SW480 (cell line): ENCODE data around the gene NCBP1.
A peak's percentile ranks its signal among the peaks of the same experiment; 100 is the strongest.
"Not testable (repeated sequence)": the region's sequence is repeated elsewhere in the genome, so short reads cannot be mapped to it uniquely, and the experiment has no call there.

ENCODE experiments used
- DNase-seq: peaks from one replicate; pipeline ENCODE4 v3.0.0-alpha.2; 2016; ENCODE audit warnings: low spot score

Gene NCBP1, protein sequence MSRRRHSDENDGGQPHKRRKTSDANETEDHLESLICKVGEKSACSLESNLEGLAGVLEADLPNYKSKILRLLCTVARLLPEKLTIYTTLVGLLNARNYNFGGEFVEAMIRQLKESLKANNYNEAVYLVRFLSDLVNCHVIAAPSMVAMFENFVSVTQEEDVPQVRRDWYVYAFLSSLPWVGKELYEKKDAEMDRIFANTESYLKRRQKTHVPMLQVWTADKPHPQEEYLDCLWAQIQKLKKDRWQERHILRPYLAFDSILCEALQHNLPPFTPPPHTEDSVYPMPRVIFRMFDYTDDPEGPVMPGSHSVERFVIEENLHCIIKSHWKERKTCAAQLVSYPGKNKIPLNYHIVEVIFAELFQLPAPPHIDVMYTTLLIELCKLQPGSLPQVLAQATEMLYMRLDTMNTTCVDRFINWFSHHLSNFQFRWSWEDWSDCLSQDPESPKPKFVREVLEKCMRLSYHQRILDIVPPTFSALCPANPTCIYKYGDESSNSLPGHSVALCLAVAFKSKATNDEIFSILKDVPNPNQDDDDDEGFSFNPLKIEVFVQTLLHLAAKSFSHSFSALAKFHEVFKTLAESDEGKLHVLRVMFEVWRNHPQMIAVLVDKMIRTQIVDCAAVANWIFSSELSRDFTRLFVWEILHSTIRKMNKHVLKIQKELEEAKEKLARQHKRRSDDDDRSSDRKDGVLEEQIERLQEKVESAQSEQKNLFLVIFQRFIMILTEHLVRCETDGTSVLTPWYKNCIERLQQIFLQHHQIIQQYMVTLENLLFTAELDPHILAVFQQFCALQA

DNA sequence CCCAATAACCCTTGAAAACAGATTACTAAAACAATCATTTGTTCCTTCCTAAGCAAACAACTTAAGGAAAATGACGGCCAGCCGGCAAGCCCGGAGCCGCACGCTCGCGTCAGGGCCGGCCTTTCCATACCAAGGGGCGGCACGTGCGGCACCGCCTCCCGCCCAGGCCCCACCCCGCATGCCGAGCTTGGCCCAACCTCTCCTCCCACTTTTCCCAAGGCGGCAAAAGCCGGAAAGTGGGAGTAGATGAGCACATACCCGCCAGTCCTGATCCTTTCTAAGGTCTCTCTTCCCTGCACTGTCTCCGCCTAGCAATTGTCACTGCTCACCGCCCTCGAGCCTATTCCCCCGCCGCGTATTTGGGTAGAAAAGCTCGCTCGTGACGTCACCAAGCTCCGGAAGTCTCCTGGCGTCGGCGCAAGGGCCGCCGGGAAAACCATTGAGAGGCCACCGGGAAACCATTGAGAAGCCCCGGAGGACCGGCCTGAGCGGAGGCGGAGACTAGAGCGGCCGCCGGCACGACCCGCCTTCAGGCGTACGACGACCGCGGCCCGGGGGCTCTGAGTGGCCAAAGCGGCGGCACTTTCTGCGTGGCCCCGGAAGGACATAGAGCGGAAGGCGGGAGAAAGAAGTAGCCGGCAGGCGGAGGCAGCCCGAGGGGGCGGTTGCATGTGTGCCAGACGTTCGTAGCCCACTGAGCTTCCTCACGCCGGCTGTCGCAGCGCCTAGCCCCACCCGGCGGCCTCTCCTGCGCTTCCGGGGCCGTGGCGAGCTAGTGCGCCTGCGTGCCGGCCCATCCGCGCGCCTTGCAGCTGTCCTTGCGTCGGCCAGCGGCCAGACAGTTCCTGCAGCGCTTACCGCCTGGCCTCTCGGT is at the start of gene NCBP1, which contains the start of gene TSTD2:
TSS of gene NCBP1 (plus strand) at position 837 of the 874 bp plus-strand sequence. CDS start 61 bp downstream, outside the sequence.
TSS of gene TSTD2 (minus strand) at position 384 of the 874 bp plus-strand sequence. CDS start 5,806 bp downstream, outside the sequence.
- peak; percentile 99 for DNase-seq

DNA sequence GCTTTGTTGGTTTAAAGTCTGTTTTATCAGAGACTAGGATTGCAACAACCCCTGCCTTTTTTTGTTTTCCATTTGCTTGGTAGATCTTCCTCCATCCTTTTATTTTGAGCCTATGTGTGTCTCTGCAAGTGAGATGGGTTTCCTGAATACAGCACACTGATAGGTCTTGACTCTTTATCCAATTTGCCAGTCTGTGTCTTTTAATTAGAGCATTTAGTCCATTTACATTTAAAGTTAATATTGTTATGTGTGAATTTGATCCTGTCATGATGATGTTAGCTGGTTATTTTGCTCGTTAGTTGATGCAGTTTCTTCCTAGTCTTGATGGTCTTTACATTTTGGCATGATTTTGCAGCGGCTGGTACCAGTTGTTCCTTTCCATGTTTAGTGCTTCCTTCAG is 48.8 kb upstream of the NCBP1 start:
- not testable (repeated sequence) for DNase-seq

DNA sequence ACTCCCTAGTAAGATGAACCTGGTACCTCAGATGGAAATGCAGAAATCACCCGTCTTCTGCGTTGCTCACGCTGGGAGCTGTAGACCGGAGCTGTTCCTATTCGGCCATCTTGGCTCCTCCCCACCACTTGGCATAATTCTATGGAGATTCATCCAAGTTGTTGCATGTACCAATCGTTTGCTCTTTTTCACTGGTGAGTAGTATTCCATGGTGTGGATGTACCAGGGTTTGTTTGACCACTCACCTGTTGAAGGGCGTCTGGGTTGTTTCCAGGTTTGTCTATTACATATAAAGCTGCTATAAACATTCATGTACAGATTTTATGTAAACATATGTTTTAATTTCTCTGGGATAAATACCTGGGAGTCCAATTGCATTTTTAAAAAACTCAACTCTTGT is 46.7 kb upstream of the NCBP1 start:
- not testable (repeated sequence) for DNase-seq

DNA sequence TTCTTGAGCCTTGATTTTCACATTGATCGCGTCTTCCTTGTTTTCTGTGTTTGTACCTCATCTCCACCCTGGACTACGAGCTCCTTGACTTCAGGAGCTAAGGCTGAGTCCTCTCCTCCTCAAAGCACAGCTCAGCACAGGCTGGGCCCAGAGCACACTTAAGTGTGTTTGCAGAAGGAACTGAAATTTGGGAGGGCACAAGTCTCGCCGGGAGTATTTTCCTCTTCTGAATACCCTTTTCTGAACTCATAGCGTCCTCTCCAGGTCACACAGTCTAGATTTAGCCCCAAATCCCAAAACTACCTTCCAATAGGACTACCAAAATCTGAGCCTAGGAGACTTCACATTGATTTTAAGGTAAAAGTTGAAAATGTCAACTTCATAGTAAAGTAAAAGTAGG is 42.1 kb upstream of the NCBP1 start:
- DNase-seq = no peak

DNA sequence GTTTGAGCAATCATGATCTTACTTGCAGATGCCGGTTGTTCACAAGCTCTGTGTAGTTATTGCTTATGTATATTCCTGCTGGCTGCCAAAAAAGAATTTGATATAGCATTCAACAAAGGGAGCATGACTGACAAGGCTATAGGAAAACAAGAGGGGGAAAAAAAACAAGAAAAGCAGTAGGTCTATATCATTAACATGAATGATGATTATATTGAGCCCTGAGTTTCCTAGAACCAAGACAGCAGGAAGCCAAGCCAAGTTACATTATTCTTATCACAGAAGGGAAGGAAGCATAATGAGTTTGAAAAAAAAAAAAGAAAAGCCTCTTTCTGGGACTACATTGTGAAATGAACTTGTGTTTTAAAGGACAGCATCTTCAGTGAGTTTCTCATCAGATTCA is 41.5 kb upstream of the NCBP1 start:
- no peak for DNase-seq

DNA sequence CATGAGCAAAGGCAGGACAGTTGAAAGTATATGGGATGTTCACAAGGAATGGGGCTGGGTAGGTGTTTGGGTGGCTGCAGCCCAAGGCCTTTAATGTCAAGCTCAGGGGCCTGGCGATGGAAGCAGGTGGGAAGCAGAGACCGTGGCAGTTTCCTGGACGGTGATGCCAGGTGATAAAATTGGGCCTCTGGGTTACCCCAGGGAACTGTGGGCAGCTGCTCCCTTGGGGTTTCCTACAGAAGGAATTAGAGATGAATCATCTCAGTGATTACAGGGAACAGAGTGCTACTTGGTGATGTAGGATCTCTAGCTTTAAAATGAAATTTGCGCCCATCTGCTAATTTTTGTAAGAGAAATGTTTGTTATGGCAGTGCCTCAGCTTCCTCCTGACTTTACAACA is 39.7 kb upstream of the NCBP1 start:
- DNase-seq = peak; percentile 17

DNA sequence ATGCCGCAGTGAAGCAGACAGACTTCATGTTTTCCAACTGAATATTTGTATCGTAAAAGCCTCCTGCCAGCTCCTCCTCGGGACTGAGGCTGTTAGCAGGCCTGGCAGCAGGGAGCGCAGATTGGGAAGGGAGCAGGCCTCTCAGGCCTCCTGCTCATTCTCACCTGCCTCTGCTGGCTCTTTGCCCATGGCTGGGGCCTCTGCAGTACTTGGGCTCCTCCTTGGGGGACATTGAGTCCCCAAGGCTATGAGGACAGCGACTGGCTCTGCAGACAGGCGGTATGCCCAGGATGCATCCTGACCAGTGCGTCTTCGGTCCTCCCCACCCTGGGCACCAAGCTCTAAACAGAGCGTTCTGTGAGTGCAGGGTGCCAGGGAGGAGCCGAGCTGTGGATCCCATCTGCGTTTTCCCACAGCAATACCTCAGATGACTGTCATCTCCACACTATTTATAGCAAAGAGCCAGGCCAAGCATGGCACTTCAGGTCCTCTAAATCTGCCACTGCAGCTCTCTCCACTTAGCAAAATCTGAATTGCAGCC is 39.2 kb upstream of the NCBP1 start:
- DNase-seq = no peak

DNA sequence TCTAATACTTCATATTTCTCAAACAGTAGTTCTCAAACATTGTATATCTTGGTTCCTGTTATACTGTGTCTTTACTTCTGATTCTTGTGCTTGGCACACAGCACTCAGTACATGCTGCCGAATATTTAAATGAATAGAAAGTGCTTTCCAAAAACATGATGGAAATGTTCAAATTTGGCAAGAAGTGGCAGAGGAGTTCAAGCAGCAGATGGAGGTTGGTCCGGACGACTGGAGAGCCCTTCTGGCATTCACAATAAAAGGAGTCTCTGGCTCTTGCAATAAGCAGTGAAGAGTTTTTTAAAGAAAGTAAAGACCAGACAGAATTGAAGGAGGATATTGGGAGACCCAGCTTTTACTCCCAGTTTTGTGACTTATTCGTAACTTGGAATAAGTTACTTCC is 36.7 kb upstream of the NCBP1 start:
- no peak for DNase-seq

DNA sequence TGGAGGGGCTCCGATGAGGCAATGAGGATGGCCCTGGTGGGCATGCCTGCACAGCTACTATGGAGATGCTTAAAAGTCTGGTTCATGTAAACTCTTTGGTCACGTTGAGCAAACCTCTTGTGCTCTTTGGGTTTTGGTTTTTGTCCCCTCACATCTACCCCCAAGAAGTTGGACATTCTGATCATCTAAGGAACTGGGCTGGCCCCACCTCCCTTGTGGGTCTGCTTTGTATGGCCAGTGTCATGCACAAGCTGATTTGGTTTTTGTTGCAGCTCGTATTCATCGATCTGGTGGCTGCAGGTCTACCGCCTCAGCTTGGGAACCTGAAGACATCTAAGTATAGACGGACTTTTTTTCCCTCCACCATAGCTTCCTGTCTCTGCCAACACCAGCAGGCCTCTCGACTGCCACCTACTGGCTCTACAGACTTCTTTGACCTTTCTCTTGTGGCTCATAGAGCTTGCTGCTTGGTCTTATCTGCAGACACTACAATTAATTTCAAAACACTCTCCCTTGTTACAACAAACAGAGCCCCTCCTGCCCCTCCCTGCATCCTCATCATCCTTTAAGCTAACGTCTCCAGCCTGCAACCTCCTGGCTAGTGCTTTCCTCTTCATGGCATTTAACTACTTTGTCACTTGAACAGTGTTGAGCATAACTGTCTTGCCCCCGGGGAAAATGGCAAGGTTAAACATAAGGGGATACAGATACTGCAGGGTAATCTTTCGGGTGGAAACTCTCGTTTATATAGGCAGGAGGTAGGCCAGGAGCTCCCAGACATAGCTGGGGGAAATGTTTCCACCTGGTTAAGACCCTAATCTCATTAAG is 34.9 kb upstream of the NCBP1 start:
- peak; percentile 84 for DNase-seq

DNA sequence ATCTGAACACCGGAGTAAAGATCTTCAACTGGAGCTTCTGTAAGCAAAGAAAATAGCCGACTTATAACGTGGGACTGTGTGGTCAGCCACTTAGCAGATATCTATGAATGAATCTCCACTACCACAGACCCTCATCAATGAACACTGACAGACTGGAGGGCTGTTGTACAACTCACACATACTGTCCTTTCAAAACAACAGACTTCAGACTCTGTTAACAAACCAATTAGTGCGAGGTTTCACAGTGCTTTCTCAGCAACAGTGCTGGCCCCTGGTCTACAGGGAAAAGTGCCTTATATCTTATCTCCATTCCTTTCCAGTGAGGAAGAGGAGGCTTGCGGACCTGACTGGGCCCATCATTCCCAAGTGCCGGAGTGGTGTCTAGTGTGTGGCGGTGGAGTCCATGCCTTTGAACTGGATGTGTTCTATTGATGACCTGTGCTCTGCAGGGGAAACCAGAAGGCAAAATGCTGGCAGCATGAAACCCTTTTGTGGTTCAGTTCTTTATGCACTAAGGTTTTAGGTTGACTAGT is 34.2 kb upstream of the NCBP1 start:
- no peak for DNase-seq

DNA sequence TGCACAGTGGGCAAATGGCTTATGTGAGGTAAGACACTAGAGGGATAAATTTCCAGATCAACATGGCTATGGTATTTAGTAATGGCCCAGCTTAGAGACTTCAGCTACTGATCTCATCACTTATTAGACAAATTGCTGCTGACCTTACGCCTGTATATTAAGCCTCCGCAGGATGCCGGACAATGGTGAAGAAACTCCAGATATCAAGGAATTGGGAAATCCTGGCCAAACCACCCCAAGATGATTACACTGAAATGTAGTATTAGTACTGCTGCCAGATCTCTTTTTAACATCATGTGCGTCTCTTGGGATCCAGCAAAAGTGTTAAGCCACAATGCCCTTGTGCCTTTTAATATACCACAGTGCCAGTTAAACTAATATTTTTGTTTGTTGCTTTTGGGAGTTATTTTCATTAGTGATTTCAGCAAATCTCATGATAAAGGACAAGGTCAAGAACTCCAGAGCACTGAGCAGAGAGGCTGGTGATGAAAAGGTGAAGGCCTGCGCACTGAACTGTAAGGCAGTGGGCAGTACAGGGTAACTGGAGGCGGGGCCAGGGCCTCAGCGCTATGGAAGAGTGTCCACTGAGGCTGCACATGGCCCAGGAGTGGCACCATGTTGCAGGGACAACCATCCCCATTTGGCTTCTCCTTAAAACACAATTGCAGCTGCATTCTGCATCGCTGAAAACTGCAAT is 32.9 kb upstream of the NCBP1 start:
- no peak for DNase-seq

DNA sequence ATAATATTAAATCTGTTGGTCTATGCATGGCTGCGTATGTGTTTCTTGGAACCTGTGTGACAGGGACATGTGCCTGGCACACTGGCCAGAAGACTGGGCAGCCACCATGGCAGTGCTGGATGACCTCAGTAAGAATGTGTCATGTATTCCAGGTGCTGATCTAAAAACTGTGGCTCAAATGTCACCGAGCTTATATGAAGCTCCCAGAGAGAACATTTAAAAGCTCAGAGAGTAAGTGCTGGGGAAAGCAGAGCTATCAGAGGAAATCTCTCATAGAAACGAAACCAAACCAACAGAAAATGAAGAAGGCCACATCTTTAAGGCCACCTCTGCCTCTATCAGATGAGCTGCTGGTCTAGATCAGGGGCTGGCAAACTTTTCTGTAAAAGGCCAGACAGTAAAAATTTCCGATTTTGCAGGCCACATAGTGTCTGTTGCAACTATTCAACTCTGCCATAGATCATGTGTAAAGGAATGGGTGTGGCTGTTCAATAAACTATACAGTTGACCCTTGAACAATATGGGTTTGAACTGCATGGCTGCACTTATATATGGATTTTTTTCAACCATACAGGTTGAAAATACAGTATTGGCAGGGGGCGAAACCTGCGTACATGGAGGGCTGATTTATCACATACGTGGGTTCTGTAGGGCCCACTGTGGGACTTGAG is 32.3 kb upstream of the NCBP1 start:
- no peak for DNase-seq

DNA sequence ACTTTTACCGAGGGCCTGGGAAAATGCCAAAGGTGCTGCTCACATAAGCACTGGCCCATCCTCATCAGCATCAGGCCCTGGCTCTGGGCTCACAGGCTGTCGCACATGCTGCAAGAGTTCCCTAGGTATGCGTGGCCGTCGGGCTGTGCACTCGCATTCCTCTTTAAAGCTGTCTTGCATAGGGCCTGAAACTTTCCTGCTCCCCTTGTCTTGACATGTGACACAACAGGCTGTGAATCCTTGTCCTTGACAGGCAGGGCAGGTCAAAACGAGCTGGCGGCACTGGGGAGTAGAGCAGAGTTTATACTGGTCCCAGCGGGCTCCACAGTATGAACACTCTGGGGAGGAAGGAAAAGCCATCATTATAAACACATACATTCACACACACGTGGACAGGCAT is 31.2 kb upstream of the NCBP1 start:
- no peak for DNase-seq

DNA sequence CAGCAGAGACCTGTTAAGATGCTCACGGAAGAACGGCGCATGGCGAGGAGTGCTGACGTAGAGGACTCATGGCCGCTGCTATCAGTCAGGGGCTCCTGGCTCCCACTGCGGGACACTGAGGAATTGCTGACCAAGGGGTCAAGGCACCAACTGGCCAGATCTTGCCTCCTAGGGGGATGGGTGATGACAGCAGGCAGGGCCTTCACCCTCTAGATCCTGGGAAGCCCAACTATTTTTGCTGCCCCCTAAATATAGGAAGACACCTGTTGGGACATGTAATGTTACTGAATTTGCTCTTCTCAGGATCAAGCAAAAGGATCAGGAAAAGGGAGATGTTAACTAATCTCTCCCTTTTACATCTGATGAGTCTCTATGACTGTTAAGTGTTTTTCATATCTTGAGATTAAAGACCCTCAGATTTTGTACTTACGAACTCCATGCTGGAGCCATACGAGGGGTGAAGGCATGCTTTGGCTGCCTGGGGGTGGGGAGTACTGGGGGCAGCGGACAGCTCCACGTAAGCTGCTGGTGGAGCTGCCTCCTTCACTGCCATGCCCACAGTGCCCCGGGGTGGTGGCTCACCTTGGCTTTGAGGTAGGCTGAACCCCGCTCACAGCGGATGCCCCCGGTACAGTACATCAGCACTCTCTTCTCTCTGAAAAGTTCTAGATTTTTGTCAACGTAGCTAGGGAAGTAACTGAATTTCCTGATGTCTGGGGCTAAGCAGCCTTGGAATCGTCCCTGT is 28.5 kb upstream of the NCBP1 start:
- DNase-seq = no peak

DNA sequence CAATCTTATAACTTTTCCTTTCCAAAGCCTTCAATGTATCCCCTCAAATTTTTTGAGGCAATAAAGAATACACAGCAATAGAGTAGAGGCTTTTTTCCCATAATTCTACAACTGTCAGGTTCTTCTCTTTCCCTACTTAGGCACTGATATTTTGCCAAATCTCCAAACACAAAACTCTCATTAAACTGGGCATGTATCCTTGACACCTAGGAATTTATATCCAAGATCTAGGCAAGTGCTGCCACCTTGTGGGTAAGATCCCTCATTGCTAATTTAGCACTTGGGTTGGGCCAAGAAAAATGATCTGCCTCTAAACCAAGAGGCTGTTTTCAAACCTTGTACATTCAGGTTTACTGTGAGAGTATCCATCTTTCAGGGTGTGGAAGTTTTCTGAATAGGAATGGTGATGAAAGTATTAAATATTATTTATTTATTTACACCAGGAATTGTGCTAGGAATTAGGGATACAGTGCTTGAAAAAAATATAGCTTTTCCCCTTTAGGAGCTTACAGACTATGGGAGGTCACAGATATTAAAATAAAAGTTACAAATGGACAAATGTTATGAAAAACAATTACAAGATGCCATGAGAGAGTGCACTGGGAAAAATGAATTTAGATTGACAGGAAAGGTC is 18.1 kb upstream of the NCBP1 start:
- peak; percentile 50 for DNase-seq

DNA sequence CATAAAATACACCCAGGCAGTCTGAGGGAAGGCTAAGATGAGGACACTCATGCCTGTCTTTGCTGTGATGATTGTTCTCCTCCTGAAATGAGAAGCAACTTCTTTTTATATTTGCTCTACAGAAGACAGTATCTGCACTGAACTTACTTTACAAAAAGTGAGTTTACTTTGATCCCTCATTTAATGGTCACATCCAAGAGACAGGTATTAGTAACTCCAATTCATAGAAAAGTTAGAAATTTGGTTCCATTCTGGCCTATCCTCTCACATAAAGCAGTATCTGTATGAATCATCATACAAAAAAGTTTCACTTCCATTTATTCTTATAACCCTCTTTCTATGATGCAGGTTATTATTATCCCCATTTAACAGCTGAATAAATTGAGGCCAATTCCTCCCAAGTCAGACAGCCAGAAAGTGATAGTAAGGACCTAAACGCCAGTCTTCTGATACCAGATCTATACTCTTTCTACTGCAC is 15.6 kb upstream of the NCBP1 start:
- DNase-seq = no peak

DNA sequence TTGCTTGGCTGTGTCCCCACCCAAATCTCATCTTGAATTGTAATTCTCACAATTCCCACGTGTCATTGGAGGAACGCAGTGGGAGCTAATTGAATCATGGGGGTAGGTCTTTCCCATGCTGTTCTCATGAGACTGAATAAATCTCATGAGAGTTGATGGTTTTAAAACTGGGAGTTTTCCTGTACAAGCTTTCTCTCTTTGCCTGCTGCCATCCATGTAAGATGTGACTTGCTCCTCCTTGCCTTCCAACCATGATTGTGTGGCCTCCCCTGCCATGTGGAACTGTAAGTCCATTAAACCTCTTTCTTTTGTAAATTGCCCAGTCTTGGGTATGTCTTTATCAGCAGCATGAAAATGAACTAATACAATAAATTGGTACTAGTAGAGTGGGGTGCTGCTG is 13.6 kb upstream of the NCBP1 start:
- not testable (repeated sequence) for DNase-seq

DNA sequence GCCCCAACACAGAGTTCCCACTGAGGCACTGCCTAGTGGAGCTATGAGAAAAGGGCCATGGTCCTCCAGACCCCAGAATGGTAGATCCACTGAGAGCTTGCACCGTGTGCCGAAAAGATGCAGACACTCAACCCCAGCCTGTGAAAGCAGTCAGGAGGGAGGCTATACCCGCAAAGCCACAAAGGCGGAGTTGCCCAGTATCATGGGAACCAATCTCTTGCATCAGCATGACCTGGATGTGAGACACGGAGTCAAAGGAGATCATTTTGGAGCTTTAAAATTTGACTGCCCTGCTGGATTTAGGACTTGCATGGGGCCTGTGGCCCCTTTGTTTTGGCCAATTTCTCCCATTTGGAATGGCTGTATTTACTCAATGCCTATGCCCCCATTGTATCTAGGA is 11.1 kb upstream of the NCBP1 start:
- not testable (repeated sequence) for DNase-seq
